Measurements from ENCODE around the gene GLI1.
"Not testable (repeated sequence)": the region's sequence is repeated elsewhere in the genome, so short reads cannot be mapped to it uniquely, and the experiment has no call there.

The GLI1 gene

DNA sequence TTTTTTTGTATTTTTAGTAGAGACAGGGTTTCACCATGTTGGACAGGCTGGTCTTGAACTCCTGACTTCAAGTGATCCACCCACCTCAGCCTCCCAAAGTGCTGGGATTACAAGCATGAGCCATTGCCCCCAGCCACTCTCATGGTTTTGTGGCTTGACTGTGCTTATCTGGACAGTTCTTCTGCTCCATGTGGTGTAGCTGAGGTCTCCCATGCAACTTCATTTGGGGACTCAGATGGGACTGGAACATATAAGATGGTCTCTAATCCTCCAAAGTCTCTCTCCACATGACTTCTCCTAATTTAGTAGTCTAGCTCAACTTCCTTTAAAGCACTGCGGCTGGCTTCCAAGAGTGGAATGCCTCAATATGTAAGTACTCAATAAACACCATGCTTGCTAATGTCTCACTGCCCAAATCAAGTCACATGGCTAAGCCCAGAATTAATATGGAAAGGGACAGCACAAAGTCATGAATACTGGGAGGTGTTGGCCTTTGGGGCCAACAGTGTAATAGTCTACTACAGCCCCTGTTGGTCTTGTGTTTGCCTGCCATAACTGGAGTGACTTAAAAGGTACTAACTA is 17.6 kb upstream of the GLI1 start:
- DNase-seq, result no peak

DNA sequence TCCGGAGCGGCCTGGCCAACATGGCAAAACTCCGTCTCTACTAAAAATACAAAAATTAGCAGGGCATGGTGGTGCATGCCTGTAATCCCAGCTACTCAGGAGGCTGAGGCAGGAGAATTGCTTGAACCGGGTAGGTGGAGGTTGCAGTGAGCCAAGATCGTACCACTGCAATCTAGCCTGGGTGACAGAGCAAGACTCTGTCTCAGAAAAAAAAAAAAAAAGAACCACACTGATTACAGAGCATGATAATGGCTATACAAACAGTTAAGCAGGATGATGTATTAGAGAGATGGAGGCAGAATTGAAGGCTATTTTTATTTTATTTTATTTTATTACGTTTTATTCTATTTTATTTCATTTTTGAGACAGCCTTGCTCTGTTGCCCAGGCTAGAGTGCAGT is 15.2 kb upstream of the GLI1 start:
- DNase-seq, result not testable (repeated sequence)

DNA sequence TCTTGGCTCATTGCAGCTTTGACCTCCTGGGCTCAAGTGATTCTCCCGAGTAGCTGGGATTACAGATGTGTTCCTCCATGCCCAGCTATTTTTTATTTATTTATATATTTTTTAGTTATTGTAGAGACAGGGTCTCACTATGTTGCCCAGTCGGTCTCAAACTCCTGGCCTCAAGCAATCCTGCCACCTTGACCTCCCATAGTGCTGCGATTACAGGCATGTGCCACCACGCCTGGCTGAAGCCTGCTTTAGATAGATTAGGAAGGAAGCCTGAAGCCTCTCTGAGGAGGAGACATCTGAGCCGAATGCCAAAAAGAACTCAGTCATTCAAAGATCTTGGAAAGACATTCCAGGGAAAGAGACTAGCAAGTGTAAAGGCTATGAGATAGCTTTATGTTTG is 14.8 kb upstream of the GLI1 start:
- DNase-seq, result no peak

DNA sequence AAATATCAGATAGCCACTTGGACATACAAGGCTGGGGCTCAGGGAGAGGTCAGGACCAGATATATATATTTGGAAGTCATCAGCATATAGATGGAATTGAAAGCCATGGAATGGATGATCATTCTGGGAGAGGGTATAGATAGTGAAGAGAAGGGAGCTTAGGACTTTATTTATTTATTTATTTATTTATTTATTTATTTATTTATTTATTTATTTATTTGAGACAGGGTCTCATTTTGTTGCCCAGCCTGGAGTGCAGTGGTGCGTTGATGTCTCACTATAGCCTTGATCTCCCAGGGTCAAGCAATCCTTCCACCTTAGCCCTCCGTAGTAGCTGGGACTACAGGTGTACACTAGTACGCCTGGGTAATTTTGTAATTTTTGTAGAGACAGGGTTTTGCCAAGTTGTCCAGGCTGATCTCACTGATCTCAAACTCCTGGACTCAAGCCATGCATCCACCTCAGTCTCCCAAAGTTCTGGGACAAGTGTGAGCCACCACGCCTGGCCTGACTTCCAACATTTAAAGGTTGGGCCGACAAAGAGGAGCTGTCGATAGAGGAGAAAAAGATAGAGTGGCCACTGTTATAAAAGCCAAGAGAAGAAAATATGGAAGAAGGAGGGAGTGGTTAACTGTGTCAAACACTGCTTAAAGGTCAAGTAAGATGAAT is 13.2 kb upstream of the GLI1 start:
- no peak for DNase-seq

DNA sequence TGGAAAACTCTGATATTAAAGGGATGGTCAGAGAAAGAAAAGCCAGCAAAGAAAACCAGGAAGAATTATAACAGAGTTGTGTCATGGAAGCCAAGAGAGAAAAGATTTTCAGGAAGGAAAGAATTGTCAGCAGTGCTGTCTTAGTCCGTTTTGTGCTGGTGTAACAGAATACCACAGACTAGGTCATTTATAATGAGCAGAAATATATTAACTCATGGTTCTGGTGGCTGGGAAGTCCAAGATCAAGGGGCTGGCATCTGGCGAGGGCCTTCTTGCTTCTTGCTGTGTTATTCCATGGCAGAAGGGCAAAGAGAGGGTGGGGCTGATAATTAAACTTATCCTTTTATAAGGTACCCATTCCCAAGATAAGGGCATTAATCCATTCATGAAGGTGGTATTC is 10.9 kb upstream of the GLI1 start:
- no peak for DNase-seq

DNA sequence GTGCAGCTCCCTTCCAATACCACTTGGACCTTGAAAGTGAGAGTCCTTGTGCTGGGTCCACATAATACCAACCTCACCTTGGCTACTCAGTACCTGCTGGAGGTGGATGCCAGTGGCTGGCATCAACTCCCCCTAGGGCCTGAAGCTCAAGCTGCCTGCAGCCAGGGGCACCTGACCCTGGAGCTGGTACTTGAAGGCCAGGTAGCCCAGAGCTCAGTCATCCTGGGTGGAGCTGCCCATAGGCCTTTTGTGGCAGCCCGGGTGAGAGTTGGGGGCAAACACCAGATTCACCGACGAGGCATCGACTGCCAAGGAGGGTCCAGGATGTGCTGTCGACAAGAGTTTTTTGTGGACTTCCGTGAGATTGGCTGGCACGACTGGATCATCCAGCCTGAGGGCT is 10.2 kb upstream of the GLI1 start:
- no peak for DNase-seq

DNA sequence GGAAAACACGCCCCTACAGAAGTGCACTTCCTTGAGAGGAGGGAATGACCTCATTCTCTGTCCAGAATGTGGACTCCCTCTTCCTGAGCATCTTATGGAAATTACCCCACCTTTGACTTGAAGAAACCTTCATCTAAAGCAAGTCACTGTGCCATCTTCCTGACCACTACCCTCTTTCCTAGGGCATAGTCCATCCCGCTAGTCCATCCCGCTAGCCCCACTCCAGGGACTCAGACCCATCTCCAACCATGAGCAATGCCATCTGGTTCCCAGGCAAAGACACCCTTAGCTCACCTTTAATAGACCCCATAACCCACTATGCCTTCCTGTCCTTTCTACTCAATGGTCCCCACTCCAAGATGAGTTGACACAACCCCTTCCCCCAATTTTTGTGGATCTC is 9.5 kb upstream of the GLI1 start:
- no peak for DNase-seq

DNA sequence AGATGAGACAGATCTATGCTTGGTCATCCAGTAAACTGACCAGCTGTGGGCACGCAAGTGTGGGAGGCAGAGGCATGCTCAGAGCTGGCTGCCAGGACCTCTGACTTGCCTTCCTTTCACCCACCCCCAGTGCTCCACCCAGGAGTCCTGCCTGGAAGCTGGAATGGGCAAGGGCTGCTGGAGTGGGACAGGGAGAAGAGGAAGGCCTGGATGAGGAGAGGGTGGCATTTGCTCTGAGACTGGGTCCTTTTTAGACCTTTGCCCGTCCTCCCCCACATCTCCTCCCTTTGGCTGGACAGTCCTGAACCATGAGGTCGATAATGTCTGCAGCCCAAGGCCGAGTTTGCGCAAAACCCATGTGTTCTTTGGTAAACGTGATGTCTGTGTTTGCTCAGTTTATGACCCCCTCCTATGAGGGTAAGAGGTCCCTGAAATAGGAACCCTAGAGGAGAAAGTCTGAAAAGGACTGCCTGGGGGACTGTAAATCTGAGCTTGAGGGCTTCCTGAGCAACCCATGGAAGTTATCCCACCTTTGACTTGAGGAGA is 8.3 kb upstream of the GLI1 start:
- DNase-seq, result no peak

DNA sequence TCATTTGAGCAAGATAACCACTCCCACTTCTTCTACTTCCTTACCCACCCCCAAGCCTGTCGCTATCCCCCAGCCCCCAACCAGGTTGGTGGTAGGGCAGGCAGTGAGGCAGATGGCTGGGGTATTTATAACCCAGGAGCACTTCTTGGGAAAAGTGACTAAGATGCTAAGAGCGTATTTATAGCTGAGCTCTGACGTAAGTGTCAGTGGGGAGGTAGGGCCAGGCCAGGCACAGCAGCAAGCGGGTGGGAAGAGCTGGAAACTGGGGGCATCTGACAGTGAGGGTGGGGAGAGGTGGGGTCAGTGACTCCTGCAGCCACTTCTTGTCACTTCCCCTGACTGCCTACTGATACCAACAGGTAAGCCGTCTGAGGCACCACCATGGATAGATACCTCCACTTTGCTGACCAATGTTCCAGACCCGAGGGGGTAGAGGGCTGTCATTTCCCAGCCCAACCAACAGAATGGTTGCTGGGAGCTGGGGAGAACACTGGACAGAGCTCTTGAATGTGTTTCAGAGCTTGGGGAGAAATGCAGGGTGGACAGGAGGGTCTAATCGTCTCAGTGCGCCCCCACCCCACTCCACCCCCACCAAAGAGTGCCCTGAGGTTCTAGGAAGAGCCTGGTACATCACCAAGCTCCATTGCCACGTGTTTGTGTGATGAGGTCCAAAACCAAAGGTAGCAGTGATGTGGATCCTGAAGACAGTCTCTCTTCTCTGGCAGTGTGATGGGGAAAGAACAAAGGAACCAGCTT is 7.2 kb upstream of the GLI1 start:
- no peak for DNase-seq

DNA sequence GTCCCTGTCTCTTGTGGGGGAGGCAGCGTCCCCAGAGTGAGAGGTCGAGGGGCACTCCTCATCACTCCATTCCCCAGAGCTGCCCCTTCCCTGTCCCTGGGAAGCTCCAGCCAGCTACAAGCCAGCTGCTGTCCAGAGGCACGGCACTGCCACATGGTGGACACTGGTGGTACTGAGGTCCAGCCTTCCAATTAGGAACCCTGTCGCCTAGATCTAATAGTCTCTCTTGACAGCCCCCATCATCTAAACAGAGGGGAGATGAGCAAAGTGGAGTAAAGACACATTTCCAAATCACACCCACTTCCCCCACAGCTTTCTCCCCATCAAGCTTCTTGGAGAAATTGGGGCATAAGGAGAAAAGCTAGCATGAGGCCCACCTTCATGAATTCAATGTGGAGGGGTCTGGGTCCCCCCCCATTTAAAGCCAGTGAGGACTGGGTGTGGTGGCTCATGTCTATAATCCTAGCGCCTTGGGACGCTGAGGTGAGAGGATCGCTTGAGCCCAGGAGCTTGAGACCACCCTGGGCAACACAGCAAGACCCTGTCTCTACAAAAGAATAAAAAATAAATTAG is 6.6 kb upstream of the GLI1 start:
- DNase-seq, result peak; percentile 63 to 70

DNA sequence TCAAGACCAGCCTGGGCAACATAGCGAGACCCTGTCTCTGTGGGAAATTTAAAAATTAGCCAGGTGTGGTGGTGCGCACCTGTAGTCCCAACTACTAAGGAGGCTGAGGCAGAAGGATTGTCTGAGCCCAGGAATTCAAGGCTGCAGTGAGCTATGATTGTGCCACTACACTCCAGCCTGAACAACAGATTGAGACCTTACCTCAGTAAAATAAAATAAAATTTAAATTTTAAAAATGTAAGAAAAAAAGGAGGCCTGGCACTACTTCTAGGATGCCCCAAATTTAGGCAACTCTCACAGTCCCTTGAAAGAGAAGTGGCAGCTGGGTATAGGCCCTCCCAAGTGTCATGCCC is 5.4 kb upstream of the GLI1 start:
- DNase-seq, result no peak

DNA sequence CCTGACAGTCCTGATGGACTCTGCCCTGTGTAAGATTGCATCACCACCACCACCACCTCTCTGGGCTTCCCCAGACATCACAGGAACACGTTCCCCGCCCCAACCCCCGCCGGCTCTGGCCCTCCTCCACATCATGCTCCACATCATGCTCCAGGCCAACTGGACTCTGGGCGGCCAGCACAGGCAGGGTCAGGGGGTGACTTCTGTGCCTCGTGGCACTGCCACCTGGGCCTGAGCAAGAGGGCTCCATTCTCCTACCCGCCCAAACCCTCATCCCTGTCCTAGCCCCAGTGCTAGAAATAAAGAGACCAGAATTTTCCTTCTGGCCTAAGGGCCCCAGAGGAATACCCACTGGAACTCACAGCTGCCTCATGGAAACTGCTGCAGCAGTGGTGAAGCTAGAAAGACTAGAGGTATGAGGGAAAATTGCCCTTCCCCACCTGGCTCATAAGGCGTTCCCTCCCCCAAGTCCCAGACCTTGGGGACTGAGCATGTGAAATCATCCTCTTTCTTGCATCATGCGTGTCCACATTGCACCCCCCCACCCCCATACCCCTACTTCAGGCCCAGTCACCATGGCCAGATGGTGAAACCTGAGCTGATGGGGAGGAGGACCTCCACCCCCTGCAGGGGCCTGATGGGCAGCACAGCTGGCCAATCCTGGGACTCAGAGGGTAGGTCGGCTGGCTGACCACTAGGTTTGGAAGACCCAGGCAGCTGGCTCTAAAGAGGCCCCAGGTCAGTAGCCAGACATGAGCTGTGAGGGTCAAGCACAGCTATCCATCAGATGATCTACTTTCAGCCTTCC is 4.8 kb upstream of the GLI1 start, which contains the start of gene INHBE:
TSS of gene INHBE (plus strand) at position 742 of the 808 bp plus-strand sequence. CDS start 230 bp downstream, outside the sequence.
- DNase-seq, result no peak

DNA sequence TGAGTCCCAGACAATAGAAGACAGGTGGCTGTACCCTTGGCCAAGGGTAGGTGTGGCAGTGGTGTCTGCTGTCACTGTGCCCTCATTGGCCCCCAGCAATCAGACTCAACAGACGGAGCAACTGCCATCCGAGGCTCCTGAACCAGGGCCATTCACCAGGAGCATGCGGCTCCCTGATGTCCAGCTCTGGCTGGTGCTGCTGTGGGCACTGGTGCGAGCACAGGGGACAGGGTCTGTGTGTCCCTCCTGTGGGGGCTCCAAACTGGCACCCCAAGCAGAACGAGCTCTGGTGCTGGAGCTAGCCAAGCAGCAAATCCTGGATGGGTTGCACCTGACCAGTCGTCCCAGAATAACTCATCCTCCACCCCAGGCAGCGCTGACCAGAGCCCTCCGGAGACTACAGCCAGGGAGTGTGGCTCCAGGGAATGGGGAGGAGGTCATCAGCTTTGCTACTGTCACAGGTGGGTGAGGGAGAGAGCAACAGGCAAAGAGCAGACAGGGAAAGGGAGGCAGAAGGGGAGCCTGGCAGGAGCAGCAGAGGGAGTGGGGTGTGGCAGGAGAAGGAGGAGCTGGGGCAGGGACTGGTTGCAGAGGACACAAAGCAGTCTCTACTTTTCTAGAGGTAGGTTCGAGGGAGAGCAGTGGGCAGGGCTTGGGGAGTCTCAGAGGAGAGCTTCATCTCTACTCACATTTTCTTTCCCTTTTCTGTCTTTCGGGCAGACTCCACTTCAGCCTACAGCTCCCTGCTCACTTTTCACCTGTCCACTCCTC is 4.0 kb upstream of the GLI1 start:
- DNase-seq, result no peak

DNA sequence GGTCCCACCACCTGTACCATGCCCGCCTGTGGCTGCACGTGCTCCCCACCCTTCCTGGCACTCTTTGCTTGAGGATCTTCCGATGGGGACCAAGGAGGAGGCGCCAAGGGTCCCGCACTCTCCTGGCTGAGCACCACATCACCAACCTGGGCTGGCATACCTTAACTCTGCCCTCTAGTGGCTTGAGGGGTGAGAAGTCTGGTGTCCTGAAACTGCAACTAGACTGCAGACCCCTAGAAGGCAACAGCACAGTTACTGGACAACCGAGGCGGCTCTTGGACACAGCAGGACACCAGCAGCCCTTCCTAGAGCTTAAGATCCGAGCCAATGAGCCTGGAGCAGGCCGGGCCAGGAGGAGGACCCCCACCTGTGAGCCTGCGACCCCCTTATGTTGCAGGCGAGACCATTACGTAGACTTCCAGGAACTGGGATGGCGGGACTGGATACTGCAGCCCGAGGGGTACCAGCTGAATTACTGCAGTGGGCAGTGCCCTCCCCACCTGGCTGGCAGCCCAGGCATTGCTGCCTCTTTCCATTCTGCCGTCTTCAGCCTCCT is 3.4 kb upstream of the GLI1 start:
- DNase-seq, result peak in 1 of 2 donors; percentile 44

DNA sequence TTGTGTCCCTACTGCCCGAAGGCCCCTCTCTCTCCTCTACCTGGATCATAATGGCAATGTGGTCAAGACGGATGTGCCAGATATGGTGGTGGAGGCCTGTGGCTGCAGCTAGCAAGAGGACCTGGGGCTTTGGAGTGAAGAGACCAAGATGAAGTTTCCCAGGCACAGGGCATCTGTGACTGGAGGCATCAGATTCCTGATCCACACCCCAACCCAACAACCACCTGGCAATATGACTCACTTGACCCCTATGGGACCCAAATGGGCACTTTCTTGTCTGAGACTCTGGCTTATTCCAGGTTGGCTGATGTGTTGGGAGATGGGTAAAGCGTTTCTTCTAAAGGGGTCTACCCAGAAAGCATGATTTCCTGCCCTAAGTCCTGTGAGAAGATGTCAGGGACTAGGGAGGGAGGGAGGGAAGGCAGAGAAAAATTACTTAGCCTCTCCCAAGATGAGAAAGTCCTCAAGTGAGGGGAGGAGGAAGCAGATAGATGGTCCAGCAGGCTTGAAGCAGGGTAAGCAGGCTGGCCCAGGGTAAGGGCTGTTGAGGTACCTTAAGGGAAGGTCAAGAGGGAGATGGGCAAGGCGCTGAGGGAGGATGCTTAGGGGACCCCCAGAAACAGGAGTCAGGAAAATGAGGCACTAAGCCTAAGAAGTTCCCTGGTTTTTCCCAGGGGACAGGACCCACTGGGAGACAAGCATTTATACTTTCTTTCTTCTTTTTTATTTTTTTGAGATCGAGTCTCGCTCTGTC is 2.7 kb upstream of the GLI1 start:
- DNase-seq, result no peak

DNA sequence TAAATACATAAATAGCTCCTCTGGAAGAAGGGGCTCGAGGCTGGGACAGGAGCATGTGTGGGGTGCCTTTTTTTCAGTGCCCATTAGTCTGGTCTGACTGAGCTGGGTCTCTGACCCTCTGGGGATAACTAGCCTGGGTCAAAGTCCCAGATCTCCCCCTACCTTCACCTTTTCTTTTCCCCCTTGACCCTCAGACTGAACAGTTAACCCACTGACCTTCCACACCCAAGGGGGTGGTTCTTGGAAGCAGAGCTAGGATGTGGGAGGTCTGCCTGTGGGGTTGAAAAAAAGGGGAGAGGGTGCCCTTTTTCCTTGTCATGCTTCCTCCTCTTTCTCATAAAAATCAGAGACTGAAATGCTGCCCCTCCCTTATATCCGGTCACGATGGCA is 925 bp upstream of the GLI1 start:
- no peak for DNase-seq

DNA sequence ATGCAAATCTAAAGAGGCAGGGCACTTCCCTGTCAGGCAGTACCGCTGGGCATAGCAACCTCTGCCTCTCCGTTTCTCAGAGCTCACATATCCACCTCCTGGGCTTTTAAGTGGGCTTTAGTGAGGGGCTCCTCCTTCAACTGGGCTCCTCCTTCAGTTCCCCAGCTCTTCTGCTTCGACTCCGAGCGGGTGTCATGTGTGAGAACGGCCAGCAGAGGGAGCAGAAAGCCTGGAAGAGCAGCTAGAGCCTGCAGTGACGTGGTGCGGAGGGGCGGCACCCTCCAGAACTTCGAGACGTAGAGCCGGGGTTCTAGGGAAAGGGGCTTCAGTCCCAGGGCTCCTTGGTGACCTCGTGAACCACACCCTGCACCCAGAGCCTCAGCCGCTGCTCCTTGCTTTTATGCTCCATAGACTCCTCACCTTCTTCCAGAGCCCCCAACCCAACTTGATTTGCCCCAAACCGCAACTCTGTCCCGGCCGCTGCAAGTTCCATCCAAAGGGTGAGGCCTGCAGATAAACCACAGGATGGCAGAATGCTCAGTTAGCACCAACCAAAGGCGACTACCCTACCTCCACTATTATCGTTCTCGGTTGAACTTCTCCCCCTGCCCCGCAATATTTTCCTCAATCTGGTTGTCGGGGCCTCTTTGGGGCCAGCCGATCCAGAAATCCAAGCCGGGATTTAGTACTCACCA is 383 bp upstream of the GLI1 start:
- peak; percentile 95 to 97 for DNase-seq

DNA sequence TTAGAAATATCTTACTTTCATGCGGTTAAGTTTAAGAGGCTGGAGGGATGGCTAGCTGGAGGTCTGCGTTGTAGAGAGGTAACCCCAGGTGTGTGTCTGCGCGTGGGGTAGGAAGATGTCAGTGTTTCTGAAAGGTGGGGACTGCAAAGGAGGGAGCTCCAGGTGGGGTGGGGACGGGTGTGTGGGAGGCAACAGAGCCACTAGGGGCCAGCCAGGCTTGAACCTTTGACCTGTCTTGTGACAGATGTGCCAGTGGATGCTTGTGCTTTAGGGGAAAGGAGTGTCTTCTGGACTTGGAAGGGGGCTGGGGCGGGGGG is 841 bp downstream of the GLI1 start:
- DNase-seq, result no peak

DNA sequence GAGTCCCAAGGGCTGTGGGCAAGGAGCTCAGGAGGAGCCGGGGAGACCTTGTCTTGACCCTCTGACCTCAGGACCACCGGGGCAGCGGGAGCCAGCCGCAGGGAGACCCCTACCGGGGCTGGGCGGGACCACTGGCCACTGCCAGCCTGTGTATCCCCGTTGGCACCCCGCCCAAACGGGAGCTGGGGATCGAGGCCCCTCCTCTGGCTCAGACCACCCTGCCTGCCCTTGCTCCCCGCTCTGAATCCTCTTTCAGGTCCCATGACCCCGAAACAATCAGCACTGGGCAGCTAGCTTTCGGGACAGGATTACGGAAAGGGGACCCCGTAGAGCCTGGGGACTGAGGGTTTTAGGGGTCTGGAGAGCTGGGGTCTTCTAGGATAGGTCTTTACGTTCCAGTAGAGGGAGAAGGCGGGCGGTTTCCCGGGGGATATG is 1.3 kb downstream of the GLI1 start:
- DNase-seq, result no peak

DNA sequence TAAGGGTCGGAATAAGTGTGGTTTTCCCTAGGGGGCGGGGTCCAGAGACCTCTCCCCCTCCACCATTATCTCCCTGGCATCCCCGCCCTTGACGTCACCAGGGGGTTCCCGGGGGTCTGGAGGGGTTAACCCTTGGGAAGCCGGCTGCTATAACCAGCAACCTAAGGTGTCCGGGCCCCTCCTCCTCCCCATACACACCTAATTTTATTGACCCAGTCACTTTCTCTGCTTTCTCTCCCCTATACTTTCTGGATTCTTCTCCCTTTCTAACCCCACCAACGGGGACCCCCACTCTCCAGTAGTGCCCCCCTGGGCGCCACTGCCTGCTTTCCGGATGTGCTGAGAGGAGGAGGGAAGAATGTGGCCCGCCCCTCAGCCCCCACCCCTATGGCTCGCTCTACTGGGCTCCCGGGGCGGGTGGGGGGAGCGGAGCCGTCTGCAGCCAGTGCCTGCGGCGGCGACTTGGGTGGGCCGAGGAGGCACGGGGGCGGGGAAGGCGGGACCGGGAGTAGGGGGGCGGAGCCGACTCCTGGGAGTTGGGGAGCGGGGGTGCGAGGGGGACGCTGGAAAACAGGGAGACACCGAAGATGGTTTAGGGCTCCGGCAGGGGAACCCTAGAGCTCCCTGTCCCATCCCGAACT is 1.8 kb downstream of the GLI1 start:
- no peak for DNase-seq

Data from stimulated activated CD4-positive, alpha-beta T cell treated with anti-CD3 and anti-CD28 coated beads, Interleukin-2, amount 100 ng/mL, for 48 hours (primary cell).